ENCODE measurements around the gene ZNF77.

DNA sequence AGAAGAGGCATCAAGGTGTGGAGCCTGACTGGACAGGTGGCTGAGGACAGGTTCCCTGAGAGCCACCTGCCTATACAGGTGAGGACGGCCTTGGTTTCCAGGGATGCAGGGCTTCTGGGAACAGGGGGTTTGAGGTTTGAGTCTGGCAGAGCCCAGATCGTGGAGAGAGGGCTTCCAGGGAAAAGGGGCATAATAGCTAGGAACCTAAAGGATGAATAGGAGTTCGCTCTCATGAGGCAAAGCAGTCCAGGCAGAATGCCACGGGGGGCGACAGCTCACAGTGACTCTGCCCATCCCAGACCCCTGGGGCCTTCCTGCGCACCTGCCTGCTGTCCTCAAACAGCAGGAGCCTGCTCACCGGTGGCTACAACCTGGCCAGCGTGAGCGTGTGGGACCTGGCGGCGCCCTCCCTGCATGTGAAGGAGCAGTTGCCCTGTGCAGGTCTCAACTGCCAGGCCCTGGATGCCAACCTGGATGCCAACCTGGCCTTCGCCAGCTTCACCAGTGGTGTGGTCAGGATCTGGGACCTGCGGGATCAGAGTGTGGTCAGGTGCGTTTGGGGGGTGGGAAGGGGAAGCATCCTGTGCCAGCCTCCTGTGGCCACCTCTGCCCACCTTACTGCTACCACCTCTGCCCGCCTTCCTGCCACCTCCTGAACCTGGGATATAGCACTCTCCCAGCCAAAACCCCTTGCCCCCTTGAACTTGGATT is 44.6 kb upstream of the ZNF77 start:
- TF ChIP-seq CTCF (IDR thresholded peaks at IDR 0.05; ENCODE audit: borderline replicate concordance, extremely low read depth, low read length, poor library complexity, severe bottlenecking) (no peak), EZH2 (IDR thresholded peaks at IDR 0.05; ENCODE audit: borderline replicate concordance, low read depth, low read length, severe bottlenecking) (no peak)

Data from DND-41 (cell line).